Cortex of kidney (tissue), 1 donor: ENCODE measurements around the gene DEDD2.

Experiments
- DNase-seq: peaks from one replicate; lab custom pipeline; 2025; lab: John Stamatoyannopoulos, UW

DEDD2 gene

DNA sequence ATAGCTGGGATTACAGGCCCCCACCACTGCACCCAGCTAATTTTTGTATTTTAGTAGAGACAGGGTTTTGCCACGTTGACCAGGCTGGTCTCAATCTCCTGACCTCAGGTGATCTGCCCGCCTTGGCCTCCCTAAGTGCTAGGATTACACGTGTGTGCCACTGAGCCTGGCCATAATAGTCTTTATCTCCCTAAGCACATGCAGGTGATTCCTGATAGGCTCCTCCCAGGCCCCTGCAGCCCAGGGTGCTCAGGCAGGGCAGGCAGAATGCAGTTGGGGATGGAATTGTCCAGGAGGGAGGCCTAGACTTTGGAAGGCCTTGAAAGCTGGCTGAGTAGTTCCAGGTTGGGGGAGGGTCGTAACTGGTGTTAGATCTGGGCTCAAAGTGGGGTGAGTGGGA lies 11.2 kb upstream of the DEDD2 start:
- DNase-seq: no peak

DNA sequence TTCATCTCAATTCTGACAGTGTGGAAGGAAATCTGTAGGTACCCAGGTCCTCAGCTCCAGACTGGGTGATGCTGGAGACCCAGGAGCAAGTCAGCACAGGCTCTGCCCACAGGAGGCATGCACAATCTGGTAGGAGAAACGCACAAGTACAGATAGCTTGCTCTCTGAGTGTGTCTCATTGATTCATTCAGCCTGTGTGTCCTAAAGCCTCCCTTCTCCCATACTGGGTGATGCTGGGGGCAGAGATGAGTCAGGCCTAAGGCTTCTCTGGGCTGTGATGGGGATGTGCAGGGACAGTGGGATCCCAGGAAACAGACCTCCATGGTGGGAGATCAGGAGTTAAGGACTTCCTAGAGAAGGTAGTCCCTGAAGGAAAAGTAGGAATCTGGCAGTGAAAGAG lies 9.4 kb upstream of the DEDD2 start:
- no peak for DNase-seq

DNA sequence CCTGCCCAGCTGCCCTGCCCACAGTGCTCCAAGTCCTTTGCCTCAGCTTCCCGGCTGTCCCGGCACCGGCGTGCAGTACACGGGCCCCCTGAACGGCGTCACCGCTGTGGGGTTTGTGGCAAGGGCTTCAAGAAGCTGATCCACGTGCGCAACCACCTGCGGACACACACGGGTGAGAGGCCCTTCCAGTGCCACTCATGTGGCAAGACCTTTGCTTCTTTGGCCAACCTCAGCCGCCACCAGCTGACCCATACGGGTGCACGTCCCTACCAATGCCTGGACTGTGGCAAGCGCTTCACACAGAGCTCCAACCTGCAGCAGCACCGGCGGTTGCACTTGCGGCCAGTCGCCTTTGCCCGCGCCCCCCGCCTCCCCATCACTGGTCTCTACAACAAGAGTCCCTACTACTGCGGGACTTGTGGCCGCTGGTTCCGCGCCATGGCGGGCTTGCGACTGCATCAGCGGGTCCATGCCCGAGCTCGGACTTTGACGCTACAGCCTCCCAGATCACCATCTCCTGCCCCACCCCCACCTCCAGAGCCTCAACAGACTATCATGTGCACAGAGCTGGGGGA lies 8.3 kb upstream of the DEDD2 start:
- no peak for DNase-seq

DNA sequence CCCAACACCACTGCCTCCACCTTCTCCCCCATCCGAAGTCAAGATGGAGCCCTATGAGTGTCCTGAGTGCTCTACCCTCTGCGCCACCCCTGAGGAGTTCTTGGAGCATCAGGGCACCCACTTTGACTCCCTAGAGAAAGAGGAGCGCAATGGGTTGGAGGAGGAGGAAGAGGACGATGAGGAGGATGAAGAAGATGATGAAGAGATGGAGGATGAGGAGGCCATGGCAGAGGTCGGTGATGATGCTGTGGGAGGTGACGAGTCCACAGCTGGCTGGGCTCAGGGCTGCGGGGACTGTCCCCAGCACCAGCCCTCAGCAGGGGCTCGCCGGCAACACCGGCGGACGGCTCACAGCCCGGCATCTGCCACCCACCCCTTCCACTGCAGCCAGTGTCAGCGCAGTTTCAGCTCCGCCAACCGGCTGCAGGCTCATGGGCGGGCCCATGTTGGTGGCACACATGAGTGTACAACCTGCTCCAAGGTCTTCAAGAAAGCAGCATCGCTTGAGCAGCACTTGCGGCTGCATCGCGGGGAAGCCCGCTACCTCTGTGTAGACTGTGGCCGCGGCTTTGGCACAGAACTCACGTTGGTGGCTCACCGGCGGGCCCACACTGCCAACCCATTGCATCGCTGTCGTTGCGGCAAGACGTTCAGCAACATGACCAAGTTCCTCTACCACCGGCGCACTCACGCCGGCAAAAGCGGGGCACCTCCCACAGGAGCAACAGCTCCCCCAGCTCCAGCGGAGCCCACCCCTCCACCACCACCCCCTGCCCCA lies 7.7 kb upstream of the DEDD2 start:
- no peak for DNase-seq

DNA sequence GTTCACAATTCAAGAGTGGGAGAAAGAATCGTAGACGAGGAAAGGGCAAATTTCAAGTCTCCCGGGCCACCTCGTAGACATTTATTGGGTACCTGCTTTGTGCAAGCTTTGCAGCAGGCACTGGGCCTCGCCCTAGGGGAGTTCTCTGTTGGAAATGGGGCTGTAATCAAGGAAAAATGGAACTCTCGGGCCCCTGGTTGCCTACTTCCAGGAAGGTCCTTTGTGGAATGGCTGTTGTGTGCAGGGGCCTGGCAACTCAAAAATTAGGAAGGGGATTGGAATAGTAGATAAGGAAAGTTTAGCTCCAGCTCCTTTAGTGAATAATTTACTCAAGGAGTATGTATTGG lies 3.2 kb upstream of the DEDD2 start:
- no peak for DNase-seq

DNA sequence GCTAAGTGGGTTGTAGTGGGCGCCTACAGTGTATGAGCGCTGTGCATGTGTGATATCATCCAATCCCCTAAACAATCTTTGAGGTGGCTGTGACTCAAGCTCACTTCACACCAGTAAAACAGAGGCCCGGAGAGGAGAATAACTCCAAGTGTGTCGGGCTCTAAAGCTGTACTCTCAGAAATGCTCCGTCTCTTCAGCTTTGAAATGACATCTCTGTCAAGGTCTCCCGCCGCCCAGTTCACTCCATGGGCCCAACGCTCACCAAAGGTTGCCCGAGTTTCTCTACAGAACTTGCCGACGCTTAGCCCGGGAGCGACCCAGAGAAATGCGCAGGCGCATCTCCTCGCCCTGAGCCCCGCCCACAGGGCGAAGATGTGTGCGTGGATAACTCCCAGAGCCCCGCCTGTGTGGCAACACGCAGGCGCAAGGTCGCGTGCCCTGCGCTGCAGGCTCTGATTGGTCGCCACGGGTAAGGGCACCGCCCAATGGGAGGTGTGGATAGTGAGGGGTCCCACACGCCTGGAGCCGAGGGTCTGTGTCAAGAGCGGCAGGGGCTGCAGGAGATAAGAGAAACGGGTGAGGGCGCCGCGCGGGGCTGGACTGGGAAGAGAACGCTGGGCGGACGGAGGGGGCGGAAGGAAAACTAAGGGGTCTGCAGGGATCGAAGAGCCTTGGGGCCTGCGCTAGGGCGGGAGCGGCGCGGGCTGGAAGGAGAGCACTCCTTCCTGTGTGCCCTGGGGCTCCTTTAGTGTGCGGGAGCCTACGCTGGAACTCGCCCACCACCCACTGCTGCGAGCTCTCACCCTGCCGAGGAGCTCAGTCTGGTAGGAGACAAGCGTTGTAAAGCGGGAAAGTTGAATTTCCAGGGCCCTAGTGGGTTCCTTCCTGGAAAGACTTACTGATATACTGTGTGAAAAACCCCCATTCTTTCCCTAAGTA lies 2.6 kb upstream of the DEDD2 start, which contains the start of gene ZNF526:
Gene ZNF526, plus strand, starts transcription at position 501 of the 939 bp plus-strand sequence. CDS start 4,092 bp downstream, outside the sequence.
- DNase-seq: peak; percentile 76

DNA sequence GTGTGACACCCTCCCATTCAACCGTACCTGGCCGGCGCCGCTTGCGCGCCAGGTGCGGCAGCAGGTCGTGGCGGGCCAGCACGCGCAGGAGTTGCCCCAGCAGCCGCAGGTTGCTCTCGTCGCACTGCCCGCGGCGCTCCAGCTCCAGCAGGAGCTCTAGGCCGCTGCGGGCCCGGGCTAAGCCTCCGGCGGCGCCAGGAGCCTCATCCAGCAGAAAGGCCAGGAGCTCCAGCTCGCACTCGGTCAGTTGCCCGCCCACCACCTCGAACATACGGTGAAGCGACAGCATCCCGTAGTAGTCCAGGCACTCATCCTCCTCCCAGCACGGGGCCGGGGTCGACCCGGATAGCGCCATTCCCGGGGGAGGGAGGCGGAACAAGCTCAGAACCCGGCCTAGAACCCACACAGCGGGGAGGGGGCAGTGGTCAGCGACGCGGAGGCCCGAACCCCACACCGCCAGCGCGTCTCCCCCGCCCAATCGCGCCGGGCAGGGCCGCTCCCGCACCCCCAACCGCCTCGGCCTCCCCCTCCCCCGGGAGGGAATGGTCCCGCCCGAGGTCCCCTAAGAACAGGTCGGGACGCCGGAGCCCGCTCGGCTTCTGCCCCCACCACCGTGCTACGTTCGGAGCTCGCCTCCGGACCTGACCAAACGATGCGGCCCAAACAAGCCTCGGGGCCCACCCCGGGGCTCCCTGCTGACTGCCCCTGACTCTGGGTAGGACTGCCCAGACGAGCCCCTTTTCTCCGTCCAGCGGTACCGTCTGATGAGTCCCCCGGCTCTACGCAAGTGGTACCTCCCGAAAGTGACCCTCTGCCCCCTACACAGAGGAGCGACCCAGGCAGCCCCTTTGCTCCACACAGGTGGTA lies 591 bp downstream of the DEDD2 start:
- no peak for DNase-seq

DNA sequence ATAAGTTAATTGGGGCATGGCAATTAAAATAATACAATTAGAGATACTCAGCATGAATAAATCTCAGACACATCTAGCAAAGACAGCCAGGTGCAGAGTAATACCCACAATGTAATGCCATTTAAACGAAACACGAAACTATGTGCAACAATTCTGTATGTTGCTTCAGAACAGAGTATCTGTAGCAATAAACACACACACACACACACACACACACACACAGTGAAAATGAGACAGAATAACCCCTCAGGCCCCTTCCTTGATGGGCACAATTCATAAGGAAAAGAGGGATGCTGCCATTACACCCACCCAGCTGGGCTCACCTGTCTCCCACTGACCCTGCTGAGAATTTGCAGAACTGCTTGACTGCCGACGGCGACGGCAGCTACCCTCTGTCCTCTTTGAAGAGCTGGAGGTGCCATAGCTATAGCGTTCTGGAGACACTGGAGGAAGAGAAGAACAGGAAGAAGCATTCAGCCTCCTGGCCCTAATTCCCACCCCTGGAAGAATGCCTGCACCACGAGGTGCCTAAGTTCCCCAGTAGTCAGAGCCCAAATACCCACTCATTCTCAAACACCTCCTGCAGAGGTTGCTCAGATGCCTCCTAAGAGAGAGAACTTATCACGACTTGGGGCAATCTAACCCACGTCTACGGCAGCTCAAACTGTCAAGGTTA lies 2.5 kb downstream of the DEDD2 start:
- DNase-seq: no peak

DNA sequence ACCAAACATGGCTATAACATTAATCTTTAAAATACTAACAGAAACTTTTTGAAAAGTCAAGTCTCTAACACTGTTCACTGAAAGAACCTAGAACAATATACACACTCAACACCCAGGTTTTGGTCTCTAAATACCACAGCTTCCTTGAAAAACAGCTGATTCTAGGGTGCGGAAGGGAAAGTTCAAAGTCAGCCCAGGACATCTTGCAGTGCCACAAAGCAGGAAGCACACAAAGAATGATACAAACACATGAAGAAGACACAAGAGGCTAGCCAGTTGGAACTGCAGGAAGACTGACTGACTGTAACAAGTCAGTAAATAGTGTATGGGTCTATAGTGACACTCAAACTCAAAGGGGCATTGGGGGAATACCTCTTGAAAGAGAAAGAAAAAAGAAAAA lies 4.6 kb downstream of the DEDD2 start:
- no peak for DNase-seq

DNA sequence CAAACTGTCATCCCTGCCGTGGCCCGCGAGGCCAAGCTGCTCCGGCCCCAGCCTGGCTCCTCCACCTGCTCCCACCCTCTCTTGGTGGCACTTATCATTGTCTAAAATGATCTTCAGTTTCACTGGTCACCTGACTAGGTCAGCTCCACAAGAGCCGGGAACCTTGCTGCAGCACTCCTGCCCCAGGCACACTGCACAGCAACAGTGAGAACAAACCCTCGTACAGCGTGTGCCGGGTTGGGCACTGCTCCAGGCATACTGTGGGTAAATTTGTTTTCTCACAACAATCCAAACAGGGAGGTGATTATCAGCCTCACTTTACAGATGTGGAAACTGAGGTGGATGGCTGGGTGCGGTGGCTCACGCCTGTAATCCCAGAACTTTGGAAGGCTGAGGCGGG lies 8.9 kb downstream of the DEDD2 start:
- no peak for DNase-seq

DNA sequence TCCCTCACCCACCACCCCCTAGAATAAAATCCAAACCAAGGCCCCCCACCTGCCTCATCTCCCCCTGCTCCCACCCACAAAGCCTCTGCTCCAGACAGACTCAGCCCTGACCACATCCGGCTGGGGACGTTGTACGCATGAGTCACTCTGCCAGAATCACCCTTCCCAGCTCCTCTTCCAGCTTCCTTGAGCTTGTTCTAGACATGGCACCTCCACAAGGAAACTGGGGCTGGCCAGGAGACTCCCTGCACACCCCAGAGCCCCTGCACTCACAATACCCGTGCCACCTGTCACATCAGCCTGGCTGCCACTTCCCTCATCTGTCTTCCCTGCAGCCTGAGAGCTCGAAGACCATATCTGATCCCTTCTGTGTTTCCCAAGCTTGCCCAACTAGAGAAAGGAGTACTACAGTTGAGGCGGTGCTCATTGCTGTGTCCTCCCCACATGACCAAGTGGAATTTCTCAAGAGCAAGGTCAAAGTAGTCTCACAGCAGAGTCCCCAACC lies 9.7 kb downstream of the DEDD2 start:
- no peak for DNase-seq

DNA sequence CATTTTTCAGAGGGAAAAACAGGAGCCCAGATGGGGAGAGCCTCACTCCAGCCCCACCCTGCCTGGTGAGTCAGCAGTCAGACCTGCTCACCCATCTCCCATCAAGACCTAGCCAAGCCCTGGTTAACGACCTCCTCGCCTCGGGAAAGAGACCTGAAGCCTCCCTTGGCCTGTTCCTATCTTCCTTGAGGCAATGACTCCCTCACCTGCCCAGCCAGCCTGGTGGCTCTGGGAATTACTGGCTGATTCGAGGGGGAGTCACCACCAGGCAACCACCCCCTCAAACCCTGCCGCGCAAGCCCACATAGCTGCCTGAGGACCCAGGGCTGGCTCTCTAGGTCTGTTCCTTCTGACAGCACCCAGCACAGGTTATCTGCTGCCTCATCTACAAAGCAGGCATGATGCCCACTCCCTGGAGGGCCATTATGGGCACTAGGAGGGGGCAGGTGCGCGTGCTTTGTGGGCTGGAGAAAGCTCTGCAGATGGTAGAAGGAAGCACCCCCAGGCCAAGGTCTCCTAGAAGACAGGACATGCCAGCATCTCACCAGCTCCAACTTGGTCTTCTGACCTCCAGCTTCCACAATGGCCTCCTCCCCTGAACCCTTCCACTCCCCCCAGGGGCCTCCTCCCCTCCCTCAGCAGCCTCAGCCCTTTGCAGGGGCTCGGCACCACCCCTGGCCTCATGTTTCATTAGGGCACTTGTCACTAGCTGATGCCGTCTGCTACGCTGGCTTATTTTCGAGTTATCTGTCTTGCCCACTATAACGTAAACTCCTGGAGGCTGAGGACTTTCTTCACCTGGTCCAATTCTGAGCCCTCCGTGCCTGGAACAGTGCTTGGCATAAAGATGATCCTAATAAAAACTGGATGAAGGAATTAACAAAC lies 10.4 kb downstream of the DEDD2 start:
- no peak for DNase-seq

DNA sequence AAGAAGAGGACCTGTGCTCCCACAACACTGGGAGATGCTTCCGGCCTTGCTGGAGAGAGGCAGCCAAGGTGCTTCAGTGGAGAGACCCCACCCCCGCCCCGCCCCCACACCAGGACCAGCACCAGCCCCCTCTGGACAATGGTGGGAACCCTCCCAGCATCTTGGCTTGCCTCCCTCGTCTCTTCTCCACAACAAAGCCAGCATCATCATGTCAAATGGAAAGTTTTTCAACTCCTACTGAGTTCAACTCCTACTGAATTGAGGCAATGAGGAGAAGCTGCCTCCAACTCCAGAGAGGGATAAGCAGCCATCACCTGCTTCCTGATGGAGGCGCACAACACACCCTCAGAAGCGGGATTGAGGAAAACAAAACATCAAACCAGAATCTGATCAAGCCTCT lies 12.8 kb downstream of the DEDD2 start:
- no peak for DNase-seq

DNA sequence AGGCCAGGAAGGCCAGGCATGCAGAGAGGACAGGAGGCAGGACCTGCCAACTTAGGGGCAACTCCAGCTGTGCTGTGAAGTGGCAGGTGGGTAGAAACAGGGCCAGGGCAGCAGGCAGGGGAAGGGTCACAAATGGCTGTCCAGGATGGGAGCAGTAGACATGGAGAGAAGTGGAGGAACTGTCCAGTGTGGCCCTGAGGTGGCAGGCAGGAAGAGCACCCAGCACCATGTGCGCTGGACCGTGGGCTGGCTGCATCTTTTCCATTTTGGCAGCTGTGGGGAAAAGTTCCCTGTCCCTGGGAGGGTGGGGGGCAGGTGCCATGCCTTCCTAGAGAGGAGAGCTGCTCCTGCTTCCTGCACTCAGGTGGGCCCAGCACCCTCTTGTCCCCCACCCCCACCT lies 13.8 kb downstream of the DEDD2 start:
- no peak for DNase-seq

DNA sequence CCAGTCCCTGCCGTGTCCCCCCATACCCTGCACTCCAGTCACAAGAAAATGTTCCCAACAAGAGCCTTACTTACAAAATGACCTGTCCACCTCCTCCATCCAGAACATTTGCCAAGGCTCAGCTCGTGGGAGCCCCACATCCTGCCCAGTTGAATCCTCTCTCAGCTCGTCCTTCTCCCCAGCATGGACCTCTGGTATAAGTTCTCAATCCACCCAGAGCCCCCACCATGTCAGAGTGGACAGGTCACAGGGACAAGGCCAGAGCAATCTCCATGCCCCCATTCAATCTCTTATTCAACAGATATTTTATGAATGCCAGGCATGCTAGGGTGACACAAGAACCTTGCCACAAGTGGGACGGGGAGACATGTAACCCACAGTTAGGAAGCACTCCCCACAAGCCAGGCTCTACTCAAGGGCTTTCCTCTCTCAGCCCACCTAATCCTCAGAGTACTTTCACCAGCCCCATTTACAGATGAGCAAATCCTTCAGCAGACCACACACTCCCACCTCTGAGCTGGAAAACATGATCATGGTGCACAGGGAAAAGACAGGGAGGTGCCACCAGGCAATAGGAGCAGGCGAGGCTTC lies 15.1 kb downstream of the DEDD2 start:
- no peak for DNase-seq

DNA sequence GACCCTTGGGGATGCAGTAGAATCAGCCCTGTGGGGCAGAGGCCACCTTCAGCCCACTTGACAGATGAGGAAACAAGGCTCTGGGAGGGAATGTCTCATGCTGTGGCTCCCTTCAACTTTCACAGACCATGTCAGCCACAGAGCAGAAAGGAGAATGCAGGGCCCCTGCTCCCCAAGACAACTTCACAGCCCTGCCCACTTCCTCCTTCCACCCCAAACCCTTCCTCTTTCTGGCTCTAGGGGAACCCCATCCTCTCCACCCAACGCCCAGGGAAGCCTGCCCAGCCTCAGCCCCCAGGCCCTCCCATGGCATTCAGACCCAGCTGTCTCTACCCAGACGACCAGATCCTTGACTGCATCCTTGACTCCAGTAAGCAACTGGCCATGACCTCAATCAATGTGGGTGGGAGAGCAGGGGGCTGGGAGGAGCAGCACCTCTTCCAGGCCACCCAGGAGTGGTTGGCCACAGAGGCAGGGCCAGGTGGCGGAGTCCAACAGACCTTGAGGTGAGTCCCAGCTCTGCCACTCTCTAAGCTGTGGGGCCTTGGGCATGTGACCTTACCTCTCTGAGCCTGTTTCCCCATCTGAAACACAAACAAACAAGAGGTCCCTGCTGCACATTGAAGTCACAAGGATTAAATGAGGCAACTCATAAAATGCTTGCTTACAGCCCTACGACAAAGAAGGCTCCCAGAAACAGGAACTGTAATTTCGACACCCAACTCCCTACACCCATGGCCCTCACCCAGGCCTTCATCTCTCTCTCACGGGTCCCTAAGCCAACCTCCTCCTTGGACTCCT lies 15.8 kb downstream of the DEDD2 start:
- DNase-seq: no peak

DNA sequence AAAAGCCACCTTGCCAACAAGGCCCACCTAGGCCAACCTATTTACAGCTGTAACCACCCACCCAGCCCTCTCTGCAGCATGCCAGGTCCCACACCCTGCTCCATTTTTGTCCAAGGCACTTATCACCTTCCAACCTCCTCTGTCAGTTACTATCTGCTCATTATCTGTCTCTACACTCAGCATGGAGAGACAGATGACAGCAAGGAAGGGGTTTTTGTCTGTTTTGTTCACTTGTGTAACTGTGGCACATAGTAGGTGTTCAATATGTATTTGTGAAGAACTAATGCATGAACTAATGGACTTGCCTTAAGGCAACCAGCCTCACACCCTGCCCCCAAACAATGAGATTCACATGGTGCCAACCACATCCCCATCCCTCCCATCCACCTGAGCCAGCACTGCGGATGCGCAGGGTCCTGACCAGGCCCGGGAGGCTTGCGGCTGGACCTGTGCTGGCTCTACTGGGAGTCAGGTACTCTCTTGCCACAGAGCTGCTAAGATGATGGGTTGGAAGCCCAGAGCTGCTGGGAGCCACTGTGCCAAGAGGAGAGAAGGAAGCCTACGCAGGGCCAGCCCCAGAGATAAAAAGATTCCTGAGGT lies 17.3 kb downstream of the DEDD2 start:
- DNase-seq: no peak

DNA sequence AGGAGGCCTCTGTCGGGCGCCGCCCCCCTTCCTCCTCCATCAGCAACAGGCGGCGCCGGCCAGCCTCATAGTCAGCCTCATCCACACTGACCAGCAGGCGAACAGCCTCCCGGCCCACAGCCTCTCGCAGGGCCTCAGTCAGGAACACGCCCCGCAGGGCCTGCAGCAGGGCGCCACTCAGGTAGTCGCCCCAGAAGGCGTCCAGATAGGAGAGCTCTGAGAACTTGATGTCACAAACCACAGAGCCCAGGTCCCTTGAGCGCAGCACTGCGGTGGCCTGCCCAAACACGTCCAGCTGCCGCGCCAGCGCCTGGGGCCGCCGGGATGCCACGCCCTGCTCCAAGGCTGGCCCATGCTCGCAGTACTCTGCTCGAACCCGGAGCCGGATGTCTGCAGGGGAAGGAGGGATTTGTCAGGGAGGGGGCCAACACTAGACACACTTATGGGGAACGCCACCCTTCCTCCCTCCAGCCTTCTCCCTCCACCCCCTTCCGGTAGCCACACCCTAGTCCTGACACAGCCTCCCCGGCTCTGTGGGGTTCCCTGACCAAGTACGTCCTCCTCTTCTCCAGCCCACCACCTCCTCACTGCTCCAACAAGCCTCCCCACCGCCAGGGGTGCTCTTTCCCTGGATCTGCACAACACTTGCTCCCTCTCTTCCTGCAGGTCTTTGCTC lies 17.9 kb downstream of the DEDD2 start:
- DNase-seq: no peak
